Testis (tissue), 3 donors: Measurements from ENCODE around the gene ADAMTS12. TPM values are rescaled to one million over a fixed set of nuclear protein-coding genes. Genes with fewer than 3 reads are reported as not detected.

Experiments
- DNase-seq: peaks from one replicate; pipeline ENCODE4 v3.0.0-alpha.2; 2019
- H3K27ac ChIP-seq, 2 donors: fragments of 200-600 bp; sonication (generic); one replicate each; pipeline ENCODE4 v1.5.1; 2019
- H3K27me3 ChIP-seq: fragments of 200-600 bp; sonication (generic); one replicate; pipeline ENCODE4 v1.5.1; 2019
- H3K36me3 ChIP-seq: fragments of 200-600 bp; sonication (generic); one replicate; pipeline ENCODE4 v1.5.1; 2017; ENCODE audit warnings: low read depth; ENCODE audit errors: missing control alignments
- H3K4me1 ChIP-seq: fragments of 200-600 bp; sonication (generic); one replicate; pipeline ENCODE4 v1.5.1; 2019
- H3K4me3 ChIP-seq, 2 donors: fragments of 200-600 bp; sonication (generic); one replicate each; pipeline ENCODE4 v1.5.1; 2017 to 2019
- H3K9me3 ChIP-seq: fragments of 200-600 bp; sonication (generic); one replicate; pipeline ENCODE4 v1.5.1; 2017
- POLR2A ChIP-seq: fragments of 450-650 bp; IDR thresholded peaks from one replicate; pipeline ENCODE4 v1.6.1; 2017; ENCODE audit warnings: antibody characterized with exemption, mild to moderate bottlenecking, moderate library complexity
- WGBS, 2 donors: methylation state at CpG; one replicate each; pipeline ENCODE4 v1.1.5; 2018; 5-methylcytosine and 5-hydroxymethylcytosine counted together
- intact Hi-C: fragments of 100-400 bp; cut with DNase I; formaldehyde crosslinking; loops from one replicate; pipeline ENCODE4 v1.15.1; 2023; ENCODE audit warnings: low total_unique reads
- polyA plus RNA-seq: library from polyadenylated mRNA; stranded (reverse); fragments of 350-450 nt; fragmentation: Illumina TruSeq; extraction: RNeasy Lipid Tissue Mini Kit (QIAGEN cat#74804); gene quantifications from one replicate; pipeline ENCODE4 v1.2.3, GENCODE V29; 2014; ENCODE audit warnings: low read depth, low replicate concordance; ENCODE audit not compliant: insufficient read depth
- total RNA-seq, 2 donors: library from RNA; depleted of rRNA; stranded (reverse); fragments of >200 nt; gene quantifications; one replicate each; pipeline ENCODE4 v1.2.3, GENCODE V29; 2016
- TF ChIP-seq, protein P1 (sequence below), 3 experiments: fragments of 450-650 bp in 2 of 3; fragments of 200-600 bp in 1 of 3; sonication (generic) in 1 of 3; IDR thresholded peaks; one replicate each; pipeline ENCODE4 v1.5.1; 2016 to 2019; ENCODE audit warnings: antibody characterized with exemption in 3 of 3, mild to moderate bottlenecking in 2 of 3, moderate library complexity in 1 of 3

The ADAMTS12 gene
- total and polyA plus RNA-seq, 3 donors from 2014 or later: 4.9 to 9.3 (median 7.5) TPM

DNA sequence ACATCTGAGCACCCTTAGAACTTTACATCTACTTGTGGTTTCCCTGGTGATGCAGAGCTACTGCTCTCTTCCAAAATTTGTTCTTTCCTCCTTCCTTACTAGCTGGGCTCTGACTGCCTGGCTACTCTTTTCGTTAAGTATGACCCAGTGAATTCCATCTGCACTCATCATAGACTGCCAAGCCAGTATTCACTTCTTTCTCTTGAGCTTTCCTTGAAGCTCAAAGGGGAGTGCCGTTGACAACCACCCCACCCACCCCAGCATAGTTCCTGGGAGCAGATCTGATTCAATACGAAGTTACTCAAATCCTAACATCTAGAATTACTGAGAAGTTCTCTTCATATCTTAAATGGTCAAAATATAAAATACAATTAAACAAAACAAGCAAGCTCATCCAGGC, 190.5 kb downstream of the ADAMTS12 start:
- H3K27me3 ChIP-seq: no peaks in the 10 kb centered on the region
- no peak for TF ChIP-seq POLR2A
- TF ChIP-seq, protein P1, sequence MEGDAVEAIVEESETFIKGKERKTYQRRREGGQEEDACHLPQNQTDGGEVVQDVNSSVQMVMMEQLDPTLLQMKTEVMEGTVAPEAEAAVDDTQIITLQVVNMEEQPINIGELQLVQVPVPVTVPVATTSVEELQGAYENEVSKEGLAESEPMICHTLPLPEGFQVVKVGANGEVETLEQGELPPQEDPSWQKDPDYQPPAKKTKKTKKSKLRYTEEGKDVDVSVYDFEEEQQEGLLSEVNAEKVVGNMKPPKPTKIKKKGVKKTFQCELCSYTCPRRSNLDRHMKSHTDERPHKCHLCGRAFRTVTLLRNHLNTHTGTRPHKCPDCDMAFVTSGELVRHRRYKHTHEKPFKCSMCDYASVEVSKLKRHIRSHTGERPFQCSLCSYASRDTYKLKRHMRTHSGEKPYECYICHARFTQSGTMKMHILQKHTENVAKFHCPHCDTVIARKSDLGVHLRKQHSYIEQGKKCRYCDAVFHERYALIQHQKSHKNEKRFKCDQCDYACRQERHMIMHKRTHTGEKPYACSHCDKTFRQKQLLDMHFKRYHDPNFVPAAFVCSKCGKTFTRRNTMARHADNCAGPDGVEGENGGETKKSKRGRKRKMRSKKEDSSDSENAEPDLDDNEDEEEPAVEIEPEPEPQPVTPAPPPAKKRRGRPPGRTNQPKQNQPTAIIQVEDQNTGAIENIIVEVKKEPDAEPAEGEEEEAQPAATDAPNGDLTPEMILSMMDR (IDR thresholded peaks at IDR 0.05): no peak
- H3K4me1 ChIP-seq: no peaks in the 10 kb centered on the region
- H3K36me3 ChIP-seq: no peaks in the 10 kb centered on the region
- H3K9me3 ChIP-seq: no peaks in the 10 kb centered on the region
- DNase-seq: no peak
- WGBS, 2 donors: 83 to 85% methylated on average over 3 of the region's 3 CpGs
- intact Hi-C loops: no loop called here
- H3K27ac ChIP-seq: no peak overlapping the region
- H3K4me3 ChIP-seq: no peak overlapping the region

DNA sequence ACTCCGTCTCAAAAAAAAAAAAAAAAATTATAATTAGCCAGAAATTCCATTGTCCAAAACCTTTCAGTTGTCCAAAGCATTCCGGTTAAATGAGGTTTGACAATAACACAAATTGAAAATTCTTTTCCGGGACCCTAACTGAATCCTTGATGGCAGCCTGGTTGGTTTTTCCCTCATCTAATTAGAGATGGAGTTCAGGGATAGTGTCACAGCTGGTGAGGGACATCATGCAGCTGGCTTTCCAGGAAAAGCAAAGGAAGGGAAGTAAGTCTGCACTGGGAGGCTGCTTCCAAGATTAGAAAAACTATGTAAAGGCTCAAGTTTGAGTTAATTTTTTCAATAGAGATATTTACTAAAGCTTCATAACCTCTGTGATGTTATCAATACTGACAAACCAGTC, 195.4 kb downstream of the ADAMTS12 start:
- no peaks in the 10 kb centered on the region for H3K36me3 ChIP-seq
- H3K27ac ChIP-seq: no peak overlapping the region
- no peaks in the 10 kb centered on the region for H3K9me3 ChIP-seq
- H3K4me1 ChIP-seq: no peaks in the 10 kb centered on the region
- no peaks in the 10 kb centered on the region for H3K27me3 ChIP-seq
- 44 to 60% methylated on average over 3 of the region's 3 CpGs for WGBS, 2 donors
- TF ChIP-seq POLR2A: no peak
- TF ChIP-seq, protein P1 (IDR thresholded peaks at IDR 0.05): no peak
- H3K4me3 ChIP-seq: no peak overlapping the region
- intact Hi-C loops: no loop called here
- no peak for DNase-seq

DNA sequence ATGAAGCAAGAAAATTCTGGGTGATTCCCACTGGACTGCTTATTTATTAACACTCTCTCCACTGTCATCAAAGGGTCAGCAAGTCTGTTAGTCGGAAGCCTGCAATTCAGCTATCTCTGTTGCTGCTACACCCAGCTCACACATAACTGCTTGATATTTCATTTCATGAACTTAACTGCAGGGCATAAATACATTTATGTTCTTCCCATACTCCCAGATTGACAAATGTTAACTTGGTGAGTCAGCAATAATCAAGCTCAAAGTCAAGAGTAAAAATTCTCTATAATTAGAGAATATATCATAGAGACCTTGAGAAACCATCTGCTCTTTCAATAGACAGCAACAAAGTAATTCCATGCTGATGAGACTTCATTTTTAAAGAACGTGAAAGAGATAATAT, 198.8 kb downstream of the ADAMTS12 start:
- 72 to 78% methylated on average over 2 of the region's 2 CpGs for WGBS, 2 donors
- no peak overlapping the region for H3K27ac ChIP-seq
- H3K4me3 ChIP-seq: no peak overlapping the region
- no peaks in the 10 kb centered on the region for H3K27me3 ChIP-seq
- H3K4me1 ChIP-seq: no peaks in the 10 kb centered on the region
- H3K9me3 ChIP-seq: no peaks in the 10 kb centered on the region
- DNase-seq: no peak
- intact Hi-C loops: no loop called here
- no peaks in the 10 kb centered on the region for H3K36me3 ChIP-seq
- TF ChIP-seq, protein P1 (IDR thresholded peaks at IDR 0.05): no peak
- TF ChIP-seq POLR2A: no peak

DNA sequence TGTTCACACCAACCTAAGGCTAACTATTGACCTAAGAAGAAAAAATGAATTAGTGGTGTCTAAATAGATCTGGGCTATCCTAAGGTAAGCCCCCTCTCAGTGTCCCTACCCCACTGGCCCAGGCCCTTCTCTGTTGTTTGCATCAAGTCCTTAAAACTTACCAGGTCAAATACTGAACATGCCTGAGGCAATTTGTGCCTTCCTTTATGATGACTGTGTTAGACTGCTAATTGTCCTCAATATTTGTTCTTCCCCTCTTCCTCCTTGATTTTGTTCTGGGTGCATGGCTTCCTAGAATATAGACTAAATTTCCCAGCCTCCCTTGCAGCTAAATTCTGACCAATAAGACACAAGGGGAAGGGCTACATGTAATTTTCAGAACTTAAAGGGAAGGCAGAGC, 199.9 kb downstream of the ADAMTS12 start:
- TF ChIP-seq, protein P1 (IDR thresholded peaks at IDR 0.05): no peak
- no peak for TF ChIP-seq POLR2A
- no peak overlapping the region for H3K4me3 ChIP-seq
- H3K36me3 ChIP-seq: no peaks in the 10 kb centered on the region

DNA sequence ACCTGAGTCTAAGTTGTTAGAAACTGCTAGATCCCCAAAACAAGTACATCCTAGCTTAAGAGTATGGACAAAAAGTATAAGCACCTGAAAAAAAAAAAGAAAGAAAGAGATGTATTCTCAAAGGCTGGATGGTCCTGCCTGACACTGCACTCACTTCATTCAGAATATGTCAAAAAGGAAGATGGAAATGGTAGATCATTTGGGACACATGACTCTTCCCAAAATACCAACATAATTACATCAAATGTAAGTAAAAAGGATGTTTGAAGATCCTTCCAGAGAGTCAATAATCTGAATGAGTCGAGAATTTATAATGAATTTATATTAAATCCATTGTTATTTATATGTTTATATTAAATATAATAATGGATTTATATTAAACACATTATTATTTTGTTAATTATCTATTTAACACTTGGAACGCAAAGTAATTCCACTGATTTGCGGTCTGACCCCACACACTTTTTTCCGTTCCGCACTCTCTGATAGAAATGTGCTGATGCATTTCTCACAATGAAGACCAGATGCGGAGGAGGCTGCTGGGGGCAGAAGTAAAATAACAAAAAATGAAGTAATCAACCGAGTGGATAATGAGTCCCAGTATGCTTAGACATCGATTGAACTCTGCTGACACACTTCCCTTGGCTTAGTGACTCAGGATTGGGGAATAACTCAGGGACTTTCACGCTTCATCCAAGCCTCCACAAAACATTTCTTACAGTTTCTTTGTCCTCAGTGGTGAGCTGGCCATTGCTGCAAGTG, 201.2 kb downstream of the ADAMTS12 start:
- Histone ChIP-seq H3K4me3 (no peak overlapping the region), H3K27ac (no peak overlapping the region), H3K4me1 (no peaks in the 10 kb centered on the region), H3K36me3 (no peaks in the 10 kb centered on the region), H3K27me3 (no peaks in the 10 kb centered on the region), H3K9me3 (no peaks in the 10 kb centered on the region)
- no peak for DNase-seq
- intact Hi-C loops: no loop called here
- 76 to 86% methylated on average over 9 of the region's 9 CpGs for WGBS, 2 donors
- TF ChIP-seq, protein P1 (IDR thresholded peaks at IDR 0.05): no peak
- no peak for TF ChIP-seq POLR2A

More for the DNA sequence above, 199.9 kb downstream of the ADAMTS12 start:
- Histone ChIP-seq H3K4me1 (no peaks in the 10 kb centered on the region), H3K9me3 (no peaks in the 10 kb centered on the region), H3K27me3 (no peaks in the 10 kb centered on the region), H3K27ac (no peak overlapping the region)
- DNase-seq: no peak
- intact Hi-C loops: no loop called here
